ENCODE results near the gene PIK3CD.

DNA sequence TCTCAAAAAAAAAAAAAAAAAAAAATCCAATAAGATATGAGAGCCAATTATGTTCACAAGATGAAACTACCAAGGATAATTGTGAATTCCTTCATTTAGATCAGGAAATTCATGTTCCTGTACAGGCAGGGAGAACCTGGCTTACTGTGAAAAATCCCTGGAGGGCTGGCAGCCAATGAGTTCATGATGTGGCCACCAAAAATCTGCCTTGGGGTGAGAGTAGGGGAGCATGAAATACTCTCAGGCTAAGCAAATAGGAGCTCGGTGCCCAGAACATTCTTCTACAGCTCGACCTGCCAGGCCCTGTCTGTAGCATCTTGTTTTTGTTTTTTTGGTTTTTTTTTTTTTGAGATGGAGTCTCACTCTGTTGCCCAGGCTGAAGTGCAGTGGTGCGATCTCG is 50.1 kb downstream of the PIK3CD start:
- TF ChIP-seq, protein P1, sequence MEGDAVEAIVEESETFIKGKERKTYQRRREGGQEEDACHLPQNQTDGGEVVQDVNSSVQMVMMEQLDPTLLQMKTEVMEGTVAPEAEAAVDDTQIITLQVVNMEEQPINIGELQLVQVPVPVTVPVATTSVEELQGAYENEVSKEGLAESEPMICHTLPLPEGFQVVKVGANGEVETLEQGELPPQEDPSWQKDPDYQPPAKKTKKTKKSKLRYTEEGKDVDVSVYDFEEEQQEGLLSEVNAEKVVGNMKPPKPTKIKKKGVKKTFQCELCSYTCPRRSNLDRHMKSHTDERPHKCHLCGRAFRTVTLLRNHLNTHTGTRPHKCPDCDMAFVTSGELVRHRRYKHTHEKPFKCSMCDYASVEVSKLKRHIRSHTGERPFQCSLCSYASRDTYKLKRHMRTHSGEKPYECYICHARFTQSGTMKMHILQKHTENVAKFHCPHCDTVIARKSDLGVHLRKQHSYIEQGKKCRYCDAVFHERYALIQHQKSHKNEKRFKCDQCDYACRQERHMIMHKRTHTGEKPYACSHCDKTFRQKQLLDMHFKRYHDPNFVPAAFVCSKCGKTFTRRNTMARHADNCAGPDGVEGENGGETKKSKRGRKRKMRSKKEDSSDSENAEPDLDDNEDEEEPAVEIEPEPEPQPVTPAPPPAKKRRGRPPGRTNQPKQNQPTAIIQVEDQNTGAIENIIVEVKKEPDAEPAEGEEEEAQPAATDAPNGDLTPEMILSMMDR (IDR thresholded peaks at IDR 0.05): no peak
- no peak for TF ChIP-seq POLR2A (IDR thresholded peaks at IDR 0.05)
